Upper lobe of left lung (tissue), 4 donors: ENCODE results near the gene ZC3H18.
A peak's percentile ranks its signal among the peaks of the same experiment; 100 is the strongest.

Experiments used
- POLR2A ChIP-seq, 4 donors: fragments of 450-650 bp; IDR thresholded peaks; one replicate each; pipeline ENCODE4 v1.5.1; 2016 to 2017; ENCODE audit warnings: antibody characterized with exemption in 4 of 4, mild to moderate bottlenecking in 2 of 4
- TF ChIP-seq, protein P1 (sequence below), 6 experiments: fragments of 450-650 bp in 4 of 6; fragments of 200-600 bp in 2 of 6; sonication (generic) in 2 of 6; IDR thresholded peaks; one replicate each; pipeline ENCODE4 v1.5.1; 2016 to 2019; ENCODE audit warnings: antibody characterized with exemption in 6 of 6

DNA sequence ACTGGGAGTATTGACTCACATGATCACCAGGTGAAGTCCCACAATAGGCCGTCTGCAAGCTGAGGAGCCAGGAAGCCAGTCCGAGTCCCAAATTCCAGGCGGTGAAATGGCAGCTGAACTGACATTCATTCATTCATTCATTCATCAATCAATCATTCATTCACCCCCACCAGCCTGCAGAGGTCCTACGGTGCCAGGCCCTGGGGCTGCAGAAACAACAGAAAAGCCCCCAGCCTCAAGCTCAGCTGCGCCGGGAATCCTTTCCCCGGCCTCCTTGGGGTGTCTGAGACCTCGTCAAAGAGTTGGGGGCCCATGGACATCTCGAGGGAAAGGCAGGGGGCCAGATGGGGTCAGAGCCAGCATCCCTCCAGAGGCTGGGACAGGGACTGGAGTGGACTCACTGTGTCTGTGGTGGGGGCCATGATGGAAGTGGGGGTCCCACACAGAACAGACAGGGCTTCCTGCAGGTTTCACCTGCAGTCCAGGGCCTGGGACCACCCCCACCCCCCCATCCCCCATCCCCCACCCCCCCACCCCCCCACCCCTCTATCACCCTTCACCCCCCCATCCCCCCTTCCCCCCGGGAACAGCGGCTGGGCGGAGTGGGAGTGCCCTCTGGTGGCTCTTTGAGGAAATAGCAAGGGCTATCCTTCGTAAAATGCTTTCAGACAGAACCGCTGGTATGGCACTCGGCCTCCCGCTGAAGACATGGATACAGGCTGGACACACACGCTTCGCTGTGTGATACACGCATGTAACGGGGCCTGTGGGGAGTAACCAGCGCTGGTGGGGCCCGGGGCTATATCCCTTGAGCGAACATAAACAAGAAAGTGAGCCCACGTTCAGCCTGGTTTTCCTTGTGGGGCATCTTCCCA is 8.5 kb upstream of the ZC3H18 start:
- TF ChIP-seq, protein P1, sequence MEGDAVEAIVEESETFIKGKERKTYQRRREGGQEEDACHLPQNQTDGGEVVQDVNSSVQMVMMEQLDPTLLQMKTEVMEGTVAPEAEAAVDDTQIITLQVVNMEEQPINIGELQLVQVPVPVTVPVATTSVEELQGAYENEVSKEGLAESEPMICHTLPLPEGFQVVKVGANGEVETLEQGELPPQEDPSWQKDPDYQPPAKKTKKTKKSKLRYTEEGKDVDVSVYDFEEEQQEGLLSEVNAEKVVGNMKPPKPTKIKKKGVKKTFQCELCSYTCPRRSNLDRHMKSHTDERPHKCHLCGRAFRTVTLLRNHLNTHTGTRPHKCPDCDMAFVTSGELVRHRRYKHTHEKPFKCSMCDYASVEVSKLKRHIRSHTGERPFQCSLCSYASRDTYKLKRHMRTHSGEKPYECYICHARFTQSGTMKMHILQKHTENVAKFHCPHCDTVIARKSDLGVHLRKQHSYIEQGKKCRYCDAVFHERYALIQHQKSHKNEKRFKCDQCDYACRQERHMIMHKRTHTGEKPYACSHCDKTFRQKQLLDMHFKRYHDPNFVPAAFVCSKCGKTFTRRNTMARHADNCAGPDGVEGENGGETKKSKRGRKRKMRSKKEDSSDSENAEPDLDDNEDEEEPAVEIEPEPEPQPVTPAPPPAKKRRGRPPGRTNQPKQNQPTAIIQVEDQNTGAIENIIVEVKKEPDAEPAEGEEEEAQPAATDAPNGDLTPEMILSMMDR (IDR thresholded peaks at IDR 0.05) = peak; percentile 47 to 68 (median 62)
- TF ChIP-seq POLR2A (IDR thresholded peaks at IDR 0.05) = no peak
